SJSA1 (cell line): Measurements from ENCODE around the gene PRKD1. TPM values are rescaled to one million over a fixed set of nuclear protein-coding genes. Genes with fewer than 3 reads are reported as not detected.

Experiments used
- DNase-seq, 2 experiments: peaks; one replicate each; pipeline ENCODE4 v3.0.0-alpha.2; 2015 to 2020; ENCODE audit warnings: low spot score in 2 of 2, low read depth in 1 of 2
- H3K27ac ChIP-seq: fragments of 250-450 bp; sonication (Bioruptor Pico); 2 replicates; pipeline ENCODE4 v1.5.1; 2020; ENCODE audit warnings: mild to moderate bottlenecking, moderate library complexity
- H3K27me3 ChIP-seq: fragments of 250-450 bp; sonication (Bioruptor Pico); replicated peaks from 2 replicates; pipeline ENCODE4 v1.5.1; 2020; ENCODE audit warnings: mild to moderate bottlenecking, moderate library complexity
- H3K36me3 ChIP-seq: fragments of 250-450 bp; sonication (Bioruptor Pico); 2 replicates; pipeline ENCODE4 v1.5.1; 2020; ENCODE audit warnings: mild to moderate bottlenecking
- H3K4me1 ChIP-seq: fragments of 250-450 bp; sonication (Bioruptor Pico); replicated peaks from 2 replicates; pipeline ENCODE4 v1.6.1; 2021; ENCODE audit warnings: mild to moderate bottlenecking
- H3K4me3 ChIP-seq: fragments of 250-450 bp; sonication (Bioruptor Pico); 2 replicates; pipeline ENCODE4 v1.5.1; 2020; ENCODE audit warnings: mild to moderate bottlenecking
- H3K9me3 ChIP-seq: fragments of 250-450 bp; sonication (Bioruptor Pico); replicated peaks from 2 replicates; pipeline ENCODE4 v1.5.1; 2020; ENCODE audit warnings: mild to moderate bottlenecking
- total RNA-seq: library from RNA; depleted of rRNA; stranded (reverse); fragments of >200 nt; shearing (Covaris generic); gene quantifications from 2 replicates; pipeline ENCODE4 v1.2.3, GENCODE V29; 2014

PRKD1 gene
- total RNA-seq, 1 experiment from 2014 or later: 6.4 TPM

DNA sequence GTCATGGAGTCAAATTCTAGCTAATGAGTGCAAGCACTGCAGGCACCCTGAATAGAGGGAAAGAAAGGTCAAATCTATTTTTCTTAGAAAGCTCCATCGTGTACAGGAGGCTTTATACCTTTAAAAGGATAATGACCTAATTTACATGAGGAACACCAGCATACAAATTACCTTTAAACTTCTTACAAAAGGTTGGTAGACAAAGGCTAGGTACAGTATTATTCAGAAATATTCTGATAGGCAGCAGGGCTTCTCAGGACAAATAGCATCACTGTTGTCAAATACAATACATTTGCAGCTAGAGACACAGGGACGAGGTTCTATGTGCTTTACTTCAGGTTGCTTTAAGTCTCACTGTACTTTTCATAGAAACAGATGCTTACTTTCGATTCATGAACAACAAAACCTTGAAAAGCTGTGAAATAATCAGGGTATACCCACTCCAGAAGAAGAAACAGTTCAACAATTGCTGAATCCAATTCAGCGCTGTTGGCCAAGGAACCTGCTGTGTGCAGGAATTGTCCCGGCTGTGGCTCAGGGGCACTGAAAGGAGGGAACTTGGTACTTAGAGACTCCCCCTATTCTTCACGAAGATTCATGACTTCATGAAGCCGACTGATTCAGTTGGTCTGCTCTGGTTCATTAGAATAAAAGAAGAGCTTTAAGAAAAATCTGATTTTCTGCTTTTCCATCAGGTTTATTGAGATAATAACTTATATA is 252.9 kb downstream of the PRKD1 start:
- Histone ChIP-seq H3K4me1 (no peaks in the 10 kb centered on the region), H3K4me3 (no peak overlapping the region), H3K27me3 (no peaks in the 10 kb centered on the region), H3K27ac (no peak overlapping the region), H3K9me3 (no peaks in the 10 kb centered on the region), H3K36me3 (no peaks in the 10 kb centered on the region)
- no peak for DNase-seq

DNA sequence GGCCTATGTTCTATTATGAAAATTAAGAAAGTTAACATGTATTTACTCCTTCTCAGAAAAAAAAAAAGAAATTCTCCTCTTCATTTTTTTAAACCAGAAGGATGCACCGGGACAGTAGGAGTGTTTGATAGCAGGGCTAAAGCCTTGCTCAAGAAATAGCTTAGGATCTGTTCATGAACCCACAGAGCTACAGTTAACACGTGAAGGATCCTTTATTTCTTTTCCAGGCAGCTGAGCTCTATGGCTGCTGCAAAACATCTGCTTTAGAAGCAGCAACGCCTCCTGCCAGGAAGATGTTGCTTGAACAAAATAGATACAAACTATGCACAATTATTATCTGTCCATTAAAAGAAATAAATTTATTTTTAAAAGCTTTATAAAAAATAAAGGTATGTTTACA is 254.8 kb downstream of the PRKD1 start:
- Histone ChIP-seq H3K9me3 (no peaks in the 10 kb centered on the region), H3K36me3 (no peaks in the 10 kb centered on the region), H3K4me3 (no peak overlapping the region), H3K4me1 (no peaks in the 10 kb centered on the region), H3K27me3 (no peaks in the 10 kb centered on the region), H3K27ac (no peak overlapping the region)
- DNase-seq: no peak

DNA sequence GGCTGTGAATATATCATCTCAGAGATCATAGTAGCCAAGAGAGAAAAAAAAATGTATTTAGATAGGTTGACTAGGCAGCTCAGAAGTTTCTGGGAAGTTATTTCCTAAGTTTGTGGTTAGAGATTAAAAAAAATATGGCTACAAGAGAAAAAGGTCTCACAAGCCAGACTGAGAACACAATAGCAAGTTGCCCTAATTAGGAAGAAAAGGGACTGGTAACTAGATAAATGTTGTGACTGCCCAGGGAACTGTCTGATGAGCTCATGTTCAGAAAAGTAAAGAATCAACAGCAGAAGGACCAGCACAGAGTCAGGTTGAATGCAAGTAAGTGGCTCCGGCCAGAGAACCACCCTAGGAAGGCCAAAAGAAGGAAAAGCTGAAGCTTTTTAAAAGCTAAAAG is 256.6 kb downstream of the PRKD1 start:
- H3K9me3 ChIP-seq: no peaks in the 10 kb centered on the region
- no peaks in the 10 kb centered on the region for H3K27me3 ChIP-seq
- no peaks in the 10 kb centered on the region for H3K4me1 ChIP-seq
- no peak for DNase-seq
- H3K36me3 ChIP-seq: no peaks in the 10 kb centered on the region
- no peak overlapping the region for H3K4me3 ChIP-seq
- H3K27ac ChIP-seq: no peak overlapping the region

DNA sequence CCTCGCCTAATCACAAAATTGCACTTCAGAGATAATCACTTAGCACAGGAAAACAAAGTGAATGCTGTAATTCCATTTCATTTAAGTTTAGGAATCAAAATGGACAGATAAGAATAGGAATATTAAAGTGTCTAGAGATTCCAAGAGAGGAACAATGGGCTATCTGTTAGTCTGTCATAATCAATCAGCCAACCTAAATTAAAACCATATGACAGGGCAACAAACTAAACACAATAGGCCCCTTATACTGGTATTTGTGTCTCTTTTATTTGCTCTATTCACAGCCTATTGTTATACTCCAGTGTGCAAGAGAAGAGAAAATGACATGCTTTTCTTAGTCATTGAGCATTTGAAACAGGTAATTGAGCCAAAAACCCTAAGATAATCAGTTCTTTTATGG is 259.4 kb downstream of the PRKD1 start:
- Histone ChIP-seq H3K4me3 (no peak overlapping the region), H3K9me3 (no peaks in the 10 kb centered on the region), H3K36me3 (0 out of 2 replicates have a peak, but pooled peaks cover 3% of the 10 kb centered on the region), H3K27ac (no peak overlapping the region), H3K4me1 (no peaks in the 10 kb centered on the region), H3K27me3 (no peaks in the 10 kb centered on the region)
- DNase-seq: no peak

DNA sequence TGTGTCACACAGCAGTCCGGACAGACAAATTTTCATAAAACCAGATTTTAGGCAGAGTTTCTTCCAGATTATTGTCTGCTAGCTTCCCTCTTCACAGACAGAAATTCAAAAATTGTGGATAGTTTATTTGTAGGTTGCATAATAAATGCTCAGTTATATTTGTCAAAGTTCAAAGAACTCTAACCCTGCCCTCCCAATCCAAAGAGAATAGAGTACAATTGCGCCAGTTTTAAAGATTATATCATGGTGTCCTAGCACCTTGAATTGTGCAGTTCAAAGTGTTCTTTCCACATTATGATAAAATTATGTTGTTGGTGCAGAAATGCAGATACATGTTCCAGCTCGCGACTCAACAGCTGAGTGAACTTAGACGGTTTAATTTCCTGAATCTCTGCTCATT is 263.1 kb downstream of the PRKD1 start:
- no peaks in the 10 kb centered on the region for H3K9me3 ChIP-seq
- no peak overlapping the region for H3K27ac ChIP-seq
- no peak overlapping the region for H3K4me3 ChIP-seq
- H3K4me1 ChIP-seq: no peaks in the 10 kb centered on the region
- DNase-seq: no peak
- no peaks in the 10 kb centered on the region for H3K27me3 ChIP-seq
- H3K36me3 ChIP-seq: 0 out of 2 replicates have a peak, but pooled peaks cover 3% of the 10 kb centered on the region

DNA sequence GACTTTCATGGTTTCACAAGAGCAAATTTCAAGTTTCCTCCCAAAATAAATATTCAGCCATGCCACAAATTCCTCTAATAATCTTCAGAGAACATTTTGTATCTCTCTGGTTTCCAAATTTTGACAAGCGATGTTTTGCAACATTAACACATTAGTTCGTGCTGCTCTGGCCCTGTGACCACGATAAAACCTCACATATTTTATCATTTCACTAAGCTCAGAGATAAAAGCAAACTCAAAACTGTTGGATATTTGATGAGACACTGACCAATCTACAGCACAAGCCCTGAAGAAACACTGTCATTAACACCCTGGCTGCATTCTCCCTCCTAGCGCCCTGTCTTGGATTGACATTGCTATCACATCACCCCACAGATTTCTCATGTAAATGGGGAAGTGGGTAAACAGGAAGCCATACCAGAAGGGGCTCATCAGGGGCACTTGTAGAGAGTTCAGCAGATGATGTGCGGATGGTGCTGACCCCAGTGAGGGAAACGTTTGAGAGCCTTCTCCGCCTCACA is 264.3 kb downstream of the PRKD1 start:
- Histone ChIP-seq H3K36me3 (0 out of 2 replicates have a peak, but pooled peaks cover 3% of the 10 kb centered on the region), H3K4me1 (no peaks in the 10 kb centered on the region), H3K9me3 (no peaks in the 10 kb centered on the region), H3K27ac (no peak overlapping the region), H3K4me3 (no peak overlapping the region), H3K27me3 (no peaks in the 10 kb centered on the region)
- DNase-seq: no peak

DNA sequence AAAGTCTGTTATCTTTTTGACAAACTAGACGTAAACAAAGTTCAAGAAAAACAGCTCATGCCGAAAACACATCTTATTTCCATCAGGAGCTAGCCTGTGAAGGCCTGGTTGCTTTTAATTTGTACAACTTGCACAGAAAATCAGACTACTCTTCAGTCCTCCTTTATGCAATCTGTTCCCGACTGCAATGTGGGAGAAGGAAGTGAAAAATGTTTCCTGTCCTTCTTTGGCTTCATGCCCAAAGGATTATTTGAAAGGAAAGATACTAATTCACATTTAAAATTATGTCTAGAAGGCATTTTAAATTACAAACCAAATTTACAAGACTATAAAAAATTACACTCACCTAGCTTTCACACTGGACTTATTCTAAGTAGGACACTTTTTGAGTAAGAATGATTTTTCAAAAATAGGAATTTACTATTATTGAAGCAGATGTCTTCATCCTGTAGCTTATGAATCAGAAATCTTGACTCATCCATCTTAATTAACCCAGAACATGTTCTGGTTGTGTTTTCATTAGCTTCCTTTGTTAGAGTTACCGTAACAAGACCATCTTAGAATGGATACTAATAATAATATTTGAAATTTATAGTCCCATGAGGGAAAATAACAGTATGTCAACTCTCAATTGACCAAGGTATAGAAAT is 272.6 kb downstream of the PRKD1 start:
- Histone ChIP-seq H3K4me3 (no peak overlapping the region), H3K4me1 (no peaks in the 10 kb centered on the region), H3K36me3 (no peaks in the 10 kb centered on the region), H3K9me3 (no peaks in the 10 kb centered on the region; the same call in 1 of the 2 replicates), H3K27ac (no peak overlapping the region), H3K27me3 (no peaks in the 10 kb centered on the region)
- no peak for DNase-seq

DNA sequence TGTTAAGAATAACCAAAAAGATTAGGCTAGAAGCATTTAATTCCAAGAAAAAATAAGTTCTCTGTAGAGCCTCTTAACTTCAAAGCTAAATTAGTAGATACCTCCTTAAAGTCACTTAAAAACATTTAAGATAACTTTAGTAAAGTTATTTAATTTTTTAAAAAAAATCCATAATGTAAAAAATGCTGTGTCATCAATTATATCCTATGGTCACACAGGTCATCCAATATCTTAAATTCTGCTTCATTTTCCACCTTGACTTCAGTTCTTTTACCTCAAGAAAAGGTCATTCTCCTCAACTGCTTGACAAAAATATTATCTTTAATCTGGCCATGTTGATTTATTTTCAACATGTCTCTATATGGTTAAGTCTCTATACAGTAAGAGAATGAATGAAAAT is 274.3 kb downstream of the PRKD1 start:
- H3K36me3 ChIP-seq: no peaks in the 10 kb centered on the region
- H3K27me3 ChIP-seq: no peaks in the 10 kb centered on the region
- no peaks in the 10 kb centered on the region; the same call in 1 of the 2 replicates for H3K9me3 ChIP-seq
- no peak overlapping the region for H3K27ac ChIP-seq
- no peaks in the 10 kb centered on the region for H3K4me1 ChIP-seq
- no peak overlapping the region for H3K4me3 ChIP-seq
- no peak for DNase-seq

DNA sequence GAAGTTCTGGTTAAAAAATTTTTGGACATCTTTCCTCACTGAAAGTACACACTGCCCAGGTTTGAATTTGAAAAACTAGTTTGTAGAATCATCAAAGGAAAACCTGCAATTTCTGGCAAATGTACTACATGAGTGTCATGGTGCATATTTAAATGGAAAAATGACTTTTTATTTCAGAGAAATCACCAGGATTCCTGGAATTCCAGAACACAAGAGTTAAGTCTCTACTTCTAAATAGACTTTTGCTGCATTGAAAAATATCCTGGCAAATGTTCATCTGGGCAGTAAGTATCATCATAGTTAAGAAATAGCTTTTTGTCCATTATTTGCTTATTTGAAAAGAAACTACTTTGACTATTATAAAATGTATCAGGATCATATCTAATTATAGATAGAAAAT is 275.1 kb downstream of the PRKD1 start:
- H3K27me3 ChIP-seq: no peaks in the 10 kb centered on the region
- H3K4me3 ChIP-seq: no peak overlapping the region

DNA sequence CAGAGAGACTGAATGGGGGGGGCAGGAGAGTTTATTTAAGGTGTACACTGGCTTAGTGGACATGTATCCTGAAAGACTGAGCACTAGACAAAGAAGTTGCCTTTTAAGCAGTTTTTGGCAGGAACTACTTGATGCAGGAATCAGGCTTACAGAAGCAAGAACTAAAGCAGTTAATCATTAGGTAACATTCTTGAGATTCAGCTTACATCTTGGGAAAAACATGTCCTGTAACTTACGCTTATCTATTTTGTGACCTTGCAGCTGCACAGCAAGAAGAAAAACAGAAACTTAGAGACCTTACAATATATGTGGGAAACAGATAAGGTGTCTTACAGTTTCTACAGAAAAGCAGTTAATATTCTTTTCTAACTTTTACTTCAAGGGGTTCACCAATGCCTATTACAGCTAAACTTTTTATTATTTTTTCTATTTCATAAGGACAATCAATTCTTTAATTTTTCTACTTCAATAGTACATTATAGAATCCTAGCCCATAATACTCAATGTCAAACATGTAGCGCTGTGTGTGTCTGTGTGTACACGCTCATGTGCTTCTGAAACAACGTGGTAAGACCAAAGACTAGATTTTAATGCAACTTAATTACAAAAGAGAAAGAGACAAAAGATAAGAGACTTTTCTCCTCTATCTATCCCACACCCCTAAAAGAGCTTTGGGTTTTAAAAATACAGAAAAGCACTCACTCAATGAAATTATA is 276.9 kb downstream of the PRKD1 start:
- H3K4me1 ChIP-seq: no peaks in the 10 kb centered on the region
- H3K9me3 ChIP-seq: peaks cover 10% of the 10 kb centered on the region
- DNase-seq: no peak
- H3K27me3 ChIP-seq: no peaks in the 10 kb centered on the region
- H3K27ac ChIP-seq: no peak overlapping the region
- no peaks in the 10 kb centered on the region for H3K36me3 ChIP-seq
- no peak overlapping the region for H3K4me3 ChIP-seq

More for the DNA sequence above, 275.1 kb downstream of the PRKD1 start:
- Histone ChIP-seq H3K9me3 (peaks cover 7% of the 10 kb centered on the region; the same call in 1 of the 2 replicates), H3K27ac (no peak overlapping the region), H3K36me3 (no peaks in the 10 kb centered on the region), H3K4me1 (no peaks in the 10 kb centered on the region)
- no peak for DNase-seq

DNA sequence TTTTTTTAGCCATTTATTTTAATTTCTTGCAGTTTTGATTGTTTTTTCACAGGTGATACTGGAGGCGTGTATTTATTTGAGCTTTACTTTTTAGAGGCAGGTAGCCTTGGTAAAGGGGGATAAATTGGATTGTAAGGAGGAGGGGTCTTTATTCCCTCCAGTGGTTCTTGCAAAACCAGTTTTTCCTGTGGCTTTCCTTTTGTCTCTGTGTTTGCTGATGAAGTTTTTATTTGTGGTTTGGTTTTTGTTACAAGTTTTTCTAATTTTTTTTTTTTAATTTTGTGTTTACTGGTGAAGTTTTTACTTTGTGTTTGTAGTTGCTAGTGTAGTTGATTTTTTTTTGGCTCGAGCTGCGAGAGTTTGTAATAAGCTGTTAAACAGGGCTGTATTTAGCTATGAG is 278.5 kb downstream of the PRKD1 start:
- Histone ChIP-seq H3K9me3 (peaks cover 10% of the 10 kb centered on the region), H3K4me1 (no peaks in the 10 kb centered on the region), H3K27me3 (no peaks in the 10 kb centered on the region), H3K36me3 (no peaks in the 10 kb centered on the region), H3K4me3 (no peak overlapping the region), H3K27ac (no peak overlapping the region)
- no peak for DNase-seq

DNA sequence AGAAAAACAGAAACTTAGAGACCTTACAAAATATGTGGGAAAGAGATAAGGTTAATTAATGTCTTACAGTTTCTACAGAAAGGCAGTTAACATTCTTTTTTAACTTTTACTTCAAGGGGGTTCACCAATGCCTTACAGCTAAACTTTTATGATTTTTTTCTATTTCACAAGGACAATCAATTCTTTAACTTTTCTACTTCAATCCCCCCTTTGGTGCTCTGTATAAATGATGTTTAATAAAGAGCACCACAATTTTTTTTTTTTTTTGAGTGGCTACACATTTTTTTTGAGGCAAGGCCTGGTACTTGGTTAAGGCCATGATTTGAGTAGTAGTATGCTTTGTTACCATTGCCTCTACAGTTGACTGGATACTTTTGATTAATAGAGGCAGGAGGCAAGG is 279.6 kb downstream of the PRKD1 start:
- Histone ChIP-seq H3K9me3 (peaks cover 10% of the 10 kb centered on the region), H3K36me3 (no peaks in the 10 kb centered on the region), H3K4me3 (no peak overlapping the region), H3K27ac (no peak overlapping the region), H3K4me1 (no peaks in the 10 kb centered on the region), H3K27me3 (no peaks in the 10 kb centered on the region)
- DNase-seq: no peak

DNA sequence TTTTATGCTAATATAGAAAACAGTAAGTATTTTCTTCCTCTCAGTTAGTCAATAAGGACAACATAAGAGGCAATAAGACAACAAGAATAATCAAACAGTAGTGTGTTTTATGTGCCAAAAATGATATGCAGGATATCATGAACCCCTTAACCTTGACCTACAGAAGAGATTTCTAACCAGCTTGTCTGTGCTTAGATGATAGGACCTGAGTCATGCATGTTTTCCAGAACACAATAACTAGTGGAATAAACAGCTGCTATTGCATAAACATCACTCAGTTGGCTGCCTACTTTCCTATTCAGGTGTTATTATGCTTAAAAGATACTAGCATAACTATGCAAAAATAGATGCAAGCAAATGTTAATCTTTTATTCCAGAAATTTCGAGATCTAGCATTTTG is 282.5 kb downstream of the PRKD1 start:
- H3K36me3 ChIP-seq: no peaks in the 10 kb centered on the region
- H3K27ac ChIP-seq: no peak overlapping the region
- no peaks in the 10 kb centered on the region for H3K4me1 ChIP-seq
- peaks cover 10% of the 10 kb centered on the region for H3K9me3 ChIP-seq
- no peak overlapping the region for H3K4me3 ChIP-seq
- no peaks in the 10 kb centered on the region for H3K27me3 ChIP-seq
- DNase-seq: no peak
